Erythroblast (primary cell): ENCODE data around the gene PRKAB2.

ENCODE experiments used
- GATA1 ChIP-seq: IDR thresholded peaks from 2 replicates; pipeline ENCODE4 v1.6.1; 2011; ENCODE audit warnings: low read depth, mild to moderate bottlenecking, control low read depth, low read length, moderate library complexity
- POLR2A ChIP-seq: IDR thresholded peaks from 2 replicates; pipeline ENCODE4 v1.6.1; 2011; ENCODE audit warnings: mild to moderate bottlenecking, low read length

DNA sequence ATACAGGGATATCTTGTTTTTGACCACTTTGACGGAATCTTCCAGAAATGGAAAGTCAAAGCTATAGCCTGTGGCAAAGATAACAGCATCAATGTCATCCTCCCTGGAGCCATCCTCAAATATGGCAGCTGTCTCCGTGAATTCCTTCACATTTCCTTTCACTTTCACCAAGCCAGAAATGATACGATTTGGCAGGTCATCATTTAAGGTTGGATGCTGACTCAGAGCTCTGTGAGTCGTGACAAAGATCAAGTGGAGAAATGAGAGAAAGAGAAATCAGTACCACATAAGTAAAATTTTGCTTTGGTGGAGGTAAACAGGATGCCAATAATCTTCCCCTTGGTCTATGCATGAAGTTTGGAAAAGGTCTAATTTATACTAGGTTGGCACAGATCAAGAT, 29.0 kb upstream of the PRKAB2 start:
- TF ChIP-seq POLR2A (no peak), GATA1 (no peak)
